Liver (tissue), 3 donors: ENCODE data around the gene MESD.

Source experiments
- RAD21 ChIP-seq, 2 donors: IDR thresholded peaks; 2 replicates each; pipeline ENCODE4 v1.6.1; 2016; ENCODE audit warnings: antibody characterized with exemption in 2 of 2, mild to moderate bottlenecking in 2 of 2
- TAF1 ChIP-seq: conservative IDR thresholded peaks from 2 replicates; pipeline ENCODE4 v1.6.1; 2016; ENCODE audit warnings: antibody characterized with exemption, mild to moderate bottlenecking
- TF ChIP-seq, protein P1 (sequence below): fragments of 150-350 bp; IDR thresholded peaks from 2 replicates; pipeline ENCODE4 v1.5.1; 2017; ENCODE audit warnings: improper control_type of control experiment, low read depth, low read length; ENCODE audit not compliant: missing input control
- donor health status: healthy.
- donor health status: healthy.

DNA sequence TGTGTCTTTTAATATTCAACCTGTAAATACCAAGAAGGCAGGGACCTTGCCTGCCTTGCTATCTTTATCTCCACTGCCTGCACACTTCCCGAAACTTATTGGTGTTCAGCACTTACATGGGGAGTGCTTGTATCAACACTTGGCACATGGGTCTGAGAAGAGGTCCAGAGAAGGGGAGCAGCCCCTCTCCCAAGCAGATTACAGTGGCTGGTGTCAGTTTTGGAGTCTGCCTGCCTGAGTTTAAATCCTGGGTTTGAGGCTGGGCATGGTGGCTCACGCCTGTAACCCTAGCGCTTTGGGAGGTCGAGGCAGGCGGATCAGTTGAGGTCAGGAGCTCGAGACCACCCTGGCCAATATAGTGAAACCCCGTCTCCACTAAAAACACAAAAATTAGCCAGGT lies 20.3 kb downstream of the MESD start:
- TF ChIP-seq, protein P1, sequence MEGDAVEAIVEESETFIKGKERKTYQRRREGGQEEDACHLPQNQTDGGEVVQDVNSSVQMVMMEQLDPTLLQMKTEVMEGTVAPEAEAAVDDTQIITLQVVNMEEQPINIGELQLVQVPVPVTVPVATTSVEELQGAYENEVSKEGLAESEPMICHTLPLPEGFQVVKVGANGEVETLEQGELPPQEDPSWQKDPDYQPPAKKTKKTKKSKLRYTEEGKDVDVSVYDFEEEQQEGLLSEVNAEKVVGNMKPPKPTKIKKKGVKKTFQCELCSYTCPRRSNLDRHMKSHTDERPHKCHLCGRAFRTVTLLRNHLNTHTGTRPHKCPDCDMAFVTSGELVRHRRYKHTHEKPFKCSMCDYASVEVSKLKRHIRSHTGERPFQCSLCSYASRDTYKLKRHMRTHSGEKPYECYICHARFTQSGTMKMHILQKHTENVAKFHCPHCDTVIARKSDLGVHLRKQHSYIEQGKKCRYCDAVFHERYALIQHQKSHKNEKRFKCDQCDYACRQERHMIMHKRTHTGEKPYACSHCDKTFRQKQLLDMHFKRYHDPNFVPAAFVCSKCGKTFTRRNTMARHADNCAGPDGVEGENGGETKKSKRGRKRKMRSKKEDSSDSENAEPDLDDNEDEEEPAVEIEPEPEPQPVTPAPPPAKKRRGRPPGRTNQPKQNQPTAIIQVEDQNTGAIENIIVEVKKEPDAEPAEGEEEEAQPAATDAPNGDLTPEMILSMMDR, result no peak
- TF ChIP-seq RAD21 (IDR thresholded peaks at IDR 0.05) (no peak), TAF1 (no peak)
